PC-3 (cell line): ENCODE results near the gene EXOG. TPM values are rescaled to one million over a fixed set of nuclear protein-coding genes. Genes with fewer than 3 reads are reported as not detected.

ENCODE experiments used
- ATAC-seq: fragments of 200-7000 bp; cut with Tn5 transposase; 2 replicates; pipeline ENCODE4 v1.9.1; 2020; ENCODE audit warnings: mild to moderate bottlenecking, moderate library complexity
- BruUV-seq: library from RNA; stranded (reverse); fragments of 400-500 nt; replicated peaks from 2 replicates; lab custom pipeline; 2021; lab: Mats Ljungman, UMichigan
- CTCF ChIA-PET: fragments of 300-600 bp; sonication (Branson Sonifier 250); formaldehyde crosslinking; loops from one replicate; lab custom pipeline; 2022; ENCODE audit warnings: antibody characterized with exemption; lab: Charles Lee
- POLR2A ChIA-PET: fragments of 300-600 bp; sonication (Branson Sonifier 250); formaldehyde crosslinking; loops from one replicate; lab custom pipeline; 2022; ENCODE audit warnings: antibody characterized with exemption; ENCODE audit not compliant: unreplicated experiment; lab: Charles Lee
- DNase-seq: peaks from one replicate; pipeline ENCODE4 v3.0.0-alpha.2; 2015
- H2AFZ ChIP-seq: fragments of 300-600 bp; sonication (generic); 2 replicates; pipeline ENCODE4 v1.6.0; 2016; ENCODE audit warnings: antibody characterized with exemption, low read length
- H3F3A ChIP-seq: fragments of 300-600 bp; sonication (generic); one replicate; pipeline ENCODE4 v1.6.0; 2017; ENCODE audit warnings: antibody characterized with exemption, low read length, control low read depth, mild to moderate bottlenecking; ENCODE audit not compliant: unreplicated experiment
- H3K27ac ChIP-seq: fragments of 300-600 bp; sonication (generic); 2 replicates; pipeline ENCODE4 v1.5.1; 2016; ENCODE audit warnings: mild to moderate bottlenecking, low read length
- H3K27me3 ChIP-seq: fragments of 300-600 bp; sonication (generic); 2 replicates; pipeline ENCODE4 v1.6.1; 2016; ENCODE audit warnings: low read length, mixed read lengths
- H3K36me3 ChIP-seq: fragments of 300-600 bp; sonication (generic); 2 replicates; pipeline ENCODE4 v1.6.1; 2016; ENCODE audit warnings: low read depth, mixed run types, low read length, mixed read lengths
- H3K4me1 ChIP-seq: fragments of 300-600 bp; sonication (generic); 2 replicates; pipeline ENCODE4 v1.5.1; 2016; ENCODE audit warnings: low read length; ENCODE audit not compliant: insufficient read depth
- H3K4me2 ChIP-seq: fragments of 300-600 bp; sonication (generic); 2 replicates; pipeline ENCODE4 v1.6.0; 2016; ENCODE audit warnings: low read length
- H3K4me3 ChIP-seq: fragments of 300-600 bp; sonication (generic); 2 replicates; pipeline ENCODE4 v1.5.1; 2016; ENCODE audit warnings: mild to moderate bottlenecking, low read length, mixed read lengths
- H3K79me2 ChIP-seq: fragments of 300-600 bp; sonication (generic); 2 replicates; pipeline ENCODE4 v1.6.1; 2017; ENCODE audit warnings: low read length, mixed read lengths
- H3K9ac ChIP-seq: fragments of 300-600 bp; sonication (generic); 2 replicates; pipeline ENCODE4 v1.6.0; 2016; ENCODE audit warnings: mild to moderate bottlenecking, low read length
- H3K9me2 ChIP-seq: fragments of 300-600 bp; sonication (generic); replicated peaks from 2 replicates; pipeline ENCODE4 v1.6.1; 2016; ENCODE audit warnings: mixed run types, low read length, mixed read lengths
- H3K9me3 ChIP-seq: fragments of 300-600 bp; sonication (generic); 2 replicates; pipeline ENCODE4 v1.6.1; 2016; ENCODE audit warnings: low read length, mixed read lengths
- H4K20me1 ChIP-seq: fragments of 300-600 bp; sonication (generic); 2 replicates; pipeline ENCODE4 v1.6.1; 2016; ENCODE audit warnings: low read length, mixed read lengths
- EZH2 ChIP-seq: fragments of 300-600 bp; sonication (generic); IDR thresholded peaks from one replicate; pipeline ENCODE4 v1.6.1; 2017; ENCODE audit warnings: antibody characterized with exemption, mild to moderate bottlenecking, low read length; ENCODE audit not compliant: unreplicated experiment
- EZH2phosphoT487 ChIP-seq: fragments of 300-600 bp; sonication (generic); IDR thresholded peaks from 2 replicates; pipeline ENCODE4 v1.6.1; 2018; ENCODE audit warnings: mild to moderate bottlenecking, antibody characterized with exemption, low read length, borderline replicate concordance
- intact Hi-C: fragments of 100-400 bp; cut with micrococcal nuclease; formaldehyde crosslinking; loops from 2 replicates; pipeline ENCODE4 v1.9.0; 2023
- total RNA-seq: library from RNA; depleted of rRNA; stranded (reverse); fragments of >200 nt; gene quantifications from 2 replicates; pipeline ENCODE4 v1.2.3, GENCODE V29; 2014
- TF ChIP-seq, protein P1 (sequence below): fragments of 300-600 bp; sonication (generic); conservative IDR thresholded peaks from 2 replicates; pipeline ENCODE4 v1.5.1; 2017; ENCODE audit warnings: antibody characterized with exemption, low read depth, mild to moderate bottlenecking, low read length

Gene EXOG
- total RNA-seq, 1 experiment from 2014 or later: 10.0 TPM

DNA sequence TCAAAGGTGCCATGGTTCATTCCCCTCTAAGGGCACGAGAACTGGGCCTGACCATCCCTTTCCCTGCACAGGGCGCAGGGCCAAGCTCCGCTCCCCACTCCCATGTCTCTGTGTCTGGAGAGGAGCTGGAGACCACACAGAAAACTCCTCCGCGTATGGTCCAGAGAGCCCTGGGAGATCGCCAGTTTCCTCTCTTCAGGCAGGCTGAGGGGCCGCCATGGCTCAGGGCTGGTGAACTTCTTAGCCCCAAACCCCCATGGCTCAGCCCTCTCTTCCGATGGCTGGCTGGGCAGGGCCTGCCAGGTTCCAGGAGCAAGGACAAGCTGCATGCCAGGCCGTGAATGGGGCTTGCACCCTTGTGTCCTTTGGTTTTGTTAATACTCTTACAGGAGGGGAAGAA lies 52.9 kb downstream of the EXOG start:
- H3K4me3 ChIP-seq: no peak overlapping the region
- no peaks in the 10 kb centered on the region for H3F3A ChIP-seq
- H3K4me1 ChIP-seq: no peaks in the 10 kb centered on the region
- no peaks in the 10 kb centered on the region for H3K79me2 ChIP-seq
- ATAC-seq (no peak), DNase-seq (no peak)
- POLR2A ChIA-PET: no interaction called here
- no peaks in the 10 kb centered on the region for H3K9me2 ChIP-seq
- no peak for TF ChIP-seq EZH2phosphoT487
- no peaks in the 10 kb centered on the region for H4K20me1 ChIP-seq
- no peaks in the 10 kb centered on the region for H3K36me3 ChIP-seq
- H3K9ac ChIP-seq: no peak overlapping the region
- CTCF ChIA-PET: no interaction called here
- H3K4me2 ChIP-seq: no peak overlapping the region
- no peak overlapping the region for H3K27ac ChIP-seq
- H3K9me3 ChIP-seq: no peaks in the 10 kb centered on the region
- H3K27me3 ChIP-seq: peaks cover 14% of the 10 kb centered on the region; the same call in 1 of the 2 replicates
- no peak overlapping the region for H2AFZ ChIP-seq
- intact Hi-C loops: no loop called here
- no TSS peak for BruUV-seq

DNA sequence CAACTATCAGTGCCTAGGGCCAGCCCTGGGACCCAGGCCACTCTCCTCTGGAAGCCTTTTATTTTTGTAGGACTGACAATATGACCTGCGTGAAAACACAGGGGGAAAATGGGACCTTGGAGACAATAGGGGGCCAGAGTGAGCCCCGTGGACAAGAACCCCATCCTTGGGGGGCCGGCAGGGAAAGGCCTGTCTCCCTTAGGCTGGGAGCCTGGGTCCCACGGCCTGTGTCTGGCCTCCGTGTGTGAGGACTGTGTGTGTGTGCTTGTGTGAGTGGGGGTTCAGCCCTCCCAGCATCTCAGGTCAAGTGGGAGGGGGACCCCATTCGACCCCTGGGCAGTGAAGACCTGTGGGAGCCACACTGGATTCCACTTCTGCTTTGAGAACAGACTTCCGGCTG lies 53.3 kb downstream of the EXOG start:
- H3K27ac ChIP-seq: no peak overlapping the region
- H3K27me3 ChIP-seq: peaks cover 14% of the 10 kb centered on the region; the same call in 1 of the 2 replicates
- no peaks in the 10 kb centered on the region for H4K20me1 ChIP-seq
- ChIA-PET CTCF (no interaction called here), POLR2A (no interaction called here)
- no peaks in the 10 kb centered on the region for H3K9me2 ChIP-seq
- H3K4me2 ChIP-seq: no peak overlapping the region
- DNase-seq: no peak
- H3K4me1 ChIP-seq: no peaks in the 10 kb centered on the region
- BruUV-seq: no TSS peak
- ATAC-seq: no peak
- TF ChIP-seq EZH2 (no peak), EZH2phosphoT487 (no peak)
- TF ChIP-seq, protein P1, sequence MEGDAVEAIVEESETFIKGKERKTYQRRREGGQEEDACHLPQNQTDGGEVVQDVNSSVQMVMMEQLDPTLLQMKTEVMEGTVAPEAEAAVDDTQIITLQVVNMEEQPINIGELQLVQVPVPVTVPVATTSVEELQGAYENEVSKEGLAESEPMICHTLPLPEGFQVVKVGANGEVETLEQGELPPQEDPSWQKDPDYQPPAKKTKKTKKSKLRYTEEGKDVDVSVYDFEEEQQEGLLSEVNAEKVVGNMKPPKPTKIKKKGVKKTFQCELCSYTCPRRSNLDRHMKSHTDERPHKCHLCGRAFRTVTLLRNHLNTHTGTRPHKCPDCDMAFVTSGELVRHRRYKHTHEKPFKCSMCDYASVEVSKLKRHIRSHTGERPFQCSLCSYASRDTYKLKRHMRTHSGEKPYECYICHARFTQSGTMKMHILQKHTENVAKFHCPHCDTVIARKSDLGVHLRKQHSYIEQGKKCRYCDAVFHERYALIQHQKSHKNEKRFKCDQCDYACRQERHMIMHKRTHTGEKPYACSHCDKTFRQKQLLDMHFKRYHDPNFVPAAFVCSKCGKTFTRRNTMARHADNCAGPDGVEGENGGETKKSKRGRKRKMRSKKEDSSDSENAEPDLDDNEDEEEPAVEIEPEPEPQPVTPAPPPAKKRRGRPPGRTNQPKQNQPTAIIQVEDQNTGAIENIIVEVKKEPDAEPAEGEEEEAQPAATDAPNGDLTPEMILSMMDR: no peak
- intact Hi-C loops: no loop called here
- no peak overlapping the region for H3K9ac ChIP-seq
- no peaks in the 10 kb centered on the region for H3K36me3 ChIP-seq
- H3K79me2 ChIP-seq: no peaks in the 10 kb centered on the region
- no peak overlapping the region for H2AFZ ChIP-seq
- H3F3A ChIP-seq: no peaks in the 10 kb centered on the region
- H3K9me3 ChIP-seq: no peaks in the 10 kb centered on the region
- H3K4me3 ChIP-seq: no peak overlapping the region

DNA sequence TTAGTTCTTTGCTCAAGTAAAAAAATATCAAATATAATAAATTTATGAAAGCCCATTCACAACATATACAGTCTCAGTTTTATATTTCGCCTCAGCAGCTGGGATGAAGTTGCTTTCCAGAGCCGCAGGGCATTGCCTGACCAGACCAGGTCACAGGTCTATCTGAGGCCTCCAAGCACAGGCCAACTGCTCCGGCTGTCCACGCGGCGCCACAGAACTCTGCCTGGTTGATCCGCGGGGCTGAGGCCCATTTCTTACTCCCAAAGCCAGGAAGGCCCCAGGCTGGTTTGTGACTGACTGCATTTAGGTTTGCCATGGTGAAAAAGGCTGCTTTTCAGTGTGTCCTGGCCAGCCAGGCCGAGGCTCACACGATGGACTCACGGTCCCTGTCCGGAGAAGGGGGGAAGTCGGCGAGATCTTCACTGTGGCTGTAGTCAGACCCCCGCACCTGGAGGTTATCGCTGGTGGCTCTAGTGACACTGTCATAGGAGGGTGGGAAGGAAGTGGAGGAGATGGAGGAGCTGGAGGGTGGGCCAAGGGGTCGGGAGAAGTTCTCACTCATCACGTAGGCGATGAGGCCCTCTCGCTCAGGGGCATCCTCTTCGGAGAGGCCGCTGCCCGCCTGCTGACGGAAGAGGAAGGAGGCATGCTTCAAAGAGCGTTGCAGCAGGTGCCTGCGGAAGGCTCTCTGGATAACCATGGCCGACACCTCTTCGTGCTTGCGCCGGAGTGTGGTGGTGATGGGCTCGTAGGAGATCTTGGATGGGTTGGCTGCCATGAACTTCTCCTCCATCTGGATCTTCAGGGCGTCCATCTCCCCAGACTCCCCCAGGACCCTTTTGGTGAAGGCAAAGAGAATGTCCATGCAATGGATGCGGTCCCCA lies 54.1 kb downstream of the EXOG start:
- ChIA-PET CTCF (no interaction called here), POLR2A (no interaction called here)
- H3K9ac ChIP-seq: no peak overlapping the region
- no peak overlapping the region for H3K4me3 ChIP-seq
- no peak for DNase-seq
- BruUV-seq: no TSS peak
- no peak for ATAC-seq
- H3K27ac ChIP-seq: no peak overlapping the region
- no peaks in the 10 kb centered on the region for H3K9me2 ChIP-seq
- H3K4me2 ChIP-seq: no peak overlapping the region
- no peak overlapping the region for H2AFZ ChIP-seq
- no peaks in the 10 kb centered on the region for H3K9me3 ChIP-seq
- intact Hi-C loops: no loop called here
- TF ChIP-seq EZH2: no peak
- TF ChIP-seq, protein P1: no peak
- TF ChIP-seq EZH2phosphoT487: no peak
- H3K79me2 ChIP-seq: no peaks in the 10 kb centered on the region
- no peaks in the 10 kb centered on the region for H3F3A ChIP-seq
- peaks cover 15% of the 10 kb centered on the region; the same call in 1 of the 2 replicates for H3K27me3 ChIP-seq
- H3K36me3 ChIP-seq: no peaks in the 10 kb centered on the region
- H3K4me1 ChIP-seq: no peaks in the 10 kb centered on the region
- no peaks in the 10 kb centered on the region for H4K20me1 ChIP-seq
